ENCODE measurements around the gene LYRM2.

DNA sequence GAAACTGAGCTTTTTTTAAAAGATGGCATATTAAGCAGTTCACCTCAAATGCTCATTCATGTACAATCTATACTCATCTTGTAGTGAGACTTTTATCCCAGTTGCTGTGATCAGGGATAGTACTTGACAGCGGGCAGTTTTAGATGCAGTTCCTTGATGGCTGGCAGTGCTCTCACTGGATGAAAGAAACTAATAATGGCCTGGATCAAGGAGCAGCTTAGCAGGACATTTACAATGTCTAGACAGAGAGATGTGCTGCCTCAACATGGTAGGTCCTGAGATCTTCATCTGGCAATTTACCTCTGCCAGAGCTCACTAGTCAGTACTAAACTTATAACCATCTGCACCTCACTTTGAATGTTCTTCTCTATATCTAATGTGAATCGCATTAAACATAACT lies 46.8 kb upstream of the LYRM2 start:
- TF ChIP-seq, protein P1, sequence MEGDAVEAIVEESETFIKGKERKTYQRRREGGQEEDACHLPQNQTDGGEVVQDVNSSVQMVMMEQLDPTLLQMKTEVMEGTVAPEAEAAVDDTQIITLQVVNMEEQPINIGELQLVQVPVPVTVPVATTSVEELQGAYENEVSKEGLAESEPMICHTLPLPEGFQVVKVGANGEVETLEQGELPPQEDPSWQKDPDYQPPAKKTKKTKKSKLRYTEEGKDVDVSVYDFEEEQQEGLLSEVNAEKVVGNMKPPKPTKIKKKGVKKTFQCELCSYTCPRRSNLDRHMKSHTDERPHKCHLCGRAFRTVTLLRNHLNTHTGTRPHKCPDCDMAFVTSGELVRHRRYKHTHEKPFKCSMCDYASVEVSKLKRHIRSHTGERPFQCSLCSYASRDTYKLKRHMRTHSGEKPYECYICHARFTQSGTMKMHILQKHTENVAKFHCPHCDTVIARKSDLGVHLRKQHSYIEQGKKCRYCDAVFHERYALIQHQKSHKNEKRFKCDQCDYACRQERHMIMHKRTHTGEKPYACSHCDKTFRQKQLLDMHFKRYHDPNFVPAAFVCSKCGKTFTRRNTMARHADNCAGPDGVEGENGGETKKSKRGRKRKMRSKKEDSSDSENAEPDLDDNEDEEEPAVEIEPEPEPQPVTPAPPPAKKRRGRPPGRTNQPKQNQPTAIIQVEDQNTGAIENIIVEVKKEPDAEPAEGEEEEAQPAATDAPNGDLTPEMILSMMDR (IDR thresholded peaks at IDR 0.05; ENCODE audit: low read length), result no peak
- no peak for TF ChIP-seq EZH2phosphoT487 (IDR thresholded peaks at IDR 0.05; ENCODE audit: low read length)
- no peak for TF ChIP-seq EZH2 (optimal IDR thresholded peaks at IDR 0.05; ENCODE audit: low read depth, low read length)

All from MM.1S (cell line).